ENCODE measurements around the gene SCN3A. TPM values are rescaled to one million over a fixed set of nuclear protein-coding genes. Genes with fewer than 3 reads are reported as not detected.

SCN3A gene
- total RNA-seq, 6 donors from 2014 or later: under 0.01 to 7.3 (median 0.78) TPM

GRCh38 chr2:165055082-165055851 lies 148.6 kb downstream of the SCN3A start:
- Histone ChIP-seq H3K36me3 (no peaks in the 10 kb centered on the region), H3K9me3 (no peaks in the 10 kb centered on the region), H3K4me3 (no peak overlapping the region), H3K27ac (no peak overlapping the region), H3K4me1 (no peaks in the 10 kb centered on the region), H3K27me3 (no peaks in the 10 kb centered on the region)
- ATAC-seq (ENCODE audit: low FRiP score in 2 of 2) (no peak), DNase-seq (no peak)
- WGBS, 2 donors: 47 to 48% methylated on average over 6 of the region's 6 CpGs
- TF ChIP-seq POLR2AphosphoS5 (IDR thresholded peaks at IDR 0.05) (no peak), POLR2A (IDR thresholded peaks at IDR 0.05) (no peak), CTCF (IDR thresholded peaks at IDR 0.05) (no peak), EP300 (IDR thresholded peaks at IDR 0.05) (no peak)

GRCh38 chr2:165054652-165055051 lies 149.2 kb downstream of the SCN3A start:
- Histone ChIP-seq H3K4me1 (no peaks in the 10 kb centered on the region), H3K27ac (no peak overlapping the region), H3K4me3 (no peak overlapping the region), H3K9me3 (no peaks in the 10 kb centered on the region), H3K27me3 (no peaks in the 10 kb centered on the region), H3K36me3 (no peaks in the 10 kb centered on the region)
- WGBS, 2 donors: 84 to 87% methylated on average over 3 of the region's 3 CpGs
- TF ChIP-seq CTCF (IDR thresholded peaks at IDR 0.05): no peak
- no peak for TF ChIP-seq POLR2A (IDR thresholded peaks at IDR 0.05)
- no peak for TF ChIP-seq POLR2AphosphoS5 (IDR thresholded peaks at IDR 0.05)
- no peak for TF ChIP-seq EP300 (IDR thresholded peaks at IDR 0.05)
- ATAC-seq (ENCODE audit: low FRiP score in 2 of 2) (no peak), DNase-seq (no peak)

- Histone ChIP-seq H3K27me3 (no peaks in the 10 kb centered on the region), H3K36me3 (no peaks in the 10 kb centered on the region), H3K27ac (no peak overlapping the region), H3K9me3 (no peaks in the 10 kb centered on the region), H3K4me3 (no peak overlapping the region), H3K4me1 (no peaks in the 10 kb centered on the region)
- DNase-seq (no peak), ATAC-seq (ENCODE audit: low FRiP score in 2 of 2) (no peak)
- TF ChIP-seq POLR2A (IDR thresholded peaks at IDR 0.05) (no peak), POLR2AphosphoS5 (IDR thresholded peaks at IDR 0.05) (no peak), EP300 (IDR thresholded peaks at IDR 0.05) (no peak), CTCF (IDR thresholded peaks at IDR 0.05) (no peak)
- 69 to 84% methylated on average over 6 of the region's 6 CpGs for WGBS, 2 donors
These were observed 159.1 kb downstream of the SCN3A start for GRCh38 chr2:165044505-165045303.

Other genes starting within 250 kb of the SCN3A start
- under 1 TPM in 4 of 6 donors, not detected in 2; 0.17 to 0.40 (median 0.30) TPM for gene SLC38A11, start 248.5 kb downstream of the SCN3A start, total RNA-seq
- gene SCN2A, start 35.4 kb upstream of the SCN3A start, total RNA-seq: 1 to 10 TPM in 2 of 6 donors, under 1 TPM in 2, not detected in 2; 0.61 to 1.2 (median 0.97) TPM